NCI-H526 (cell line): ENCODE measurements around the gene LRTM2.

Source experiments
- DNase-seq, 2 experiments: peaks; one replicate each; lab custom pipeline; 2025; lab: John Stamatoyannopoulos, UW

LRTM2 gene

DNA sequence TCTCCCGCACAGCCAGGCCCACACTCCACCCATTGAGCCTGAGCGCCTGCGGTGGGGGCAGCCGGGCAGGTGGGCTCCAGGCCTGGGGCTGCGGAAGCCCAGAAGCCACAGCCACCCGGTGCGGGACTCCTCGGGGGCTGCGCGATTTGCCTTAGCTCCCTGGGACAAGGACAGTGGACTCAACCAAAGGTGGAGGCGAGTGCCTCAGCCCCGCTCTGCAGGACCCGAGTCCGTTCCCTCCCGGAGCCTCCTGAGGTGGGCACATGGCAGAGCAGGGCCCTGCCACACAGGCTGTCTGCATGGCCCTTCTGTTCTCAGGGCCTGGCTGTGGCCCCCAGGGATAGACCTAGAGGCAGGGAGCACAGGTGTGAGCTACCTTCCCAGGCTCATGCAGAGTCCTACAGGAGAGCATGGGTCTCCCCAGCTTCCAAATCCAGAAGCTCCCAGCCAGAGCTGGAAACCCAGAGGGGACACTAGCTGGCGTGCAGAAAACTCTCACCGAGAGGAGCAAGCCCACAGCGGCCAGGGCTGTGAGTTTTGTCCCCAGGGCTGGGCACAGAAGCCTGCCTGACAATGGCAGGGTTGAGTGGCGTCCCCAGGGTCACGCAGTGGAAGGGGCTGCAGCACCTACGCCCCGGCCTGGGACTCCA is 22.2 kb upstream of the LRTM2 start:
- DNase-seq = no peak

DNA sequence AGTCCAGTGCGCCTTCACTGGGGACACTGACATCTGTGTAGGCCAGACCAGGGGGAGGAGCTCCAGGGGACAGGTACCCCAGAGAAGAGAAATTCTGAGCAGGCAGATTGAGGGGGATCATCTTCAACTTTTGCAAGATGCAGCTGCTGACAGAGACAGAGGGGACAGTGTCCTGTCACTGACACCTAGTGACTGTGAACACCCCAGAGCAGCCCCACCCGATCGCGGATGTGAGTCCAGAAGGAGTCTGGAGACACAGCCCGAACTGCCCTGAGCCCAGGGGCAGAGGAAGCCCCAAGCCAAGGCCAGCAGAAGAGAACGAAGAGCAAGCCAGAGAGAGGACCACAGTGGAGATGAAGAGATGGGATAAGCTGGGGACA is 21.7 kb upstream of the LRTM2 start:
- DNase-seq = no peak

DNA sequence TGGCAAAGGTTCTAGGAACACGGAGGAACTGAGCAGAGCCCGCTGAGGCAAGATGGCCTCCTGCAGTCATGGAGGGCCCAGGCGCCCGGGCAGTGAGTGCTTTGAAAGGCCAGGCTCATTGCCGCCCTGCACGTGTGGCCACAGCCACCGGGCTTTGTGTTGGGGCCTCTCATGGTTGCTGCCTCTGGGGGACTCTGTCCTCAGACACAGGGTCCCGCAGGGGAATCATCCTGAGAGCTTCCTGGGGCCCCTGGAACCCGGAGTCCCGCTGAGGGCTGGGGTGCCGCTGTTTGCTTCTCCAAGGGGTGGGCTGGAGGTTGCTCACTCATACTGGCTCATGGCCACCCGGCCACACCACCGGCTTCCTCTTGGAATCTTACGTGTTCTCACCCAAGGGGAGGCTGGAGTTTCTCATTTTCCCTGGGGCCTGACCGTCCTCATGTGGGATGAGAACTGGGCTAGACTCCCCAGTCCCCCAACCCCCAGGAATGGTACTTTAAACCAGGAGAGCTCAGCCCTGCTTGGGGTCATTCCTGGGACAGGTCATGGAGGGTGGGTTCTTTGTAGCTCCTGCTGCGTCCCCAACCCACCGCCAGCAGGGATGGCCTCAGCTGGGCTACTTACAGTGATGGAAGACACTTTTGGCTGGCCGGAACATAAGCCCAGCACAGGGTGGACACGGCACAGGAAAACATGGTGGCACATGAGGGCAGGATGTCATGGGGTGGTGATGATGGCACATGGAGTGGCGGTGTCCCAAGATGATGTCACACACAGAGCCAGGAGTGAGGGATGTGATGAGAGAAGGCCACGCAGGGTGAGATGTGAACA is 21.1 kb upstream of the LRTM2 start:
- DNase-seq = no peak

DNA sequence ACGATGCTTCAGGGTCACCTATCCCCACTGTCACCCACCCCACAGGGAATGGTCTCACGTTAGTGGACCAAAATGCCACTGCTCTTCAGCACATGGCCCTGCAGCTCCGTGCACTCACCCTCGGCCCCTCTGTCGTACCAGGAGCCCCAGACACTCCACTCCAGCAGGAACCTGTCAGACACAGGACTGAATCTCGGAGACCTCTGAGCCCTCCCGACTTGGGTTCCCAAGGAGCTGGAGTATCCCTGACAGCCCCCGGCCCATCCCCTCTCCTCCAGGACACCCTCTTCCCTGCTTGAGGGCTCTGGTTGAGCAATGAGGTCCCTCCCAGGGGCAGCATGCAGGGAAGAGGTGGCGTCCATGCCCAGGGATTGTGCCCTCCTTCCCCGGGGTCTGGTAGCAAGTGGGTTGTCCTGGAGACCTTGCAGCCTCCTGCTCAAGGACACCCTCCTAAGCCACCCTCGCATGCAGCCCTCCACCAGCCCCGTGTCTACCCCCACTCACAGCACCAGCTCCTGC is 20.4 kb upstream of the LRTM2 start:
- no peak for DNase-seq

DNA sequence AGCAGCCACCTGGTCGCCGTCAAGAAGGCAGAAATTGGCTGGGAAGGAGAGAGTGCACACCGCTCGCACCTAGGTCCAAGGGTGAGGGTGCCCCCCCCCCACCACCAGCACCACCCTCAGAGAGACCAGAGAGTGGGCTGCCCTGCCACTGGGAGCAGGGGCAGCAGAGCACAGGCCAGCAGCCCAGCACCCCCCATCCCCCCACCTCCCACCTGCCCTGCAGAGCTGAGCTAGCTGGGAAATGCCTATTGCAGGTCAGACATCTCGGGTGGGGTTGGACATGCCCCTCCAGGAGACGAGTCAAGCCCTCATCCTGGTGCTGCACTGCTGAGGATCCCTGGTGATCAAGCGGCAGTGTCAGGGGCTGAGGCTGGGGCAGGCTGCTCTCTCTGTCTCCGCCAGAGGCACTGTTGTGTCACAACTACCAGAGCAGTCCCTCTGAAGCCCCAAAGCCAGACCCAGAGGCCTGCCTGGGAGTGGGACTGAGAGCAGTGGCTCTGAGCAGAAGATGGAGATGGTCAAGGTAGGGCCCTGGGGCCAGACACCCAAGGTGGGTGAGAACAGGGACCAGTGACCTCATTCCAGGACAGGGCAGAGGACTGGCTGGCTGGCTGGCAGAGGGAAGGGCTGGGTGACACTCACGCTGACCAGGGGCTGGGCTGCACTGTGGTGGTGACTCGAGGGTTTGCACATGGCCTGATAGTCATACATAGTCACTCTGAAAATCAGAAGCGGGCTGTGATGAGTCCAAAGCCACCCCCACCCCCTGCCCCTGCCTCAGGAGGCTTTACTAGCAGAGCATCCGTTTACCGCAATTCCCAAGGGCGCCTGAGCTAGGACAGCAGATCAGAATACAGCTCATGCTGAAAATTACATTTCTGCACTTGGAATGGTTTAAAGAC is 19.7 kb upstream of the LRTM2 start:
- DNase-seq = peak; percentile 72 to 88

DNA sequence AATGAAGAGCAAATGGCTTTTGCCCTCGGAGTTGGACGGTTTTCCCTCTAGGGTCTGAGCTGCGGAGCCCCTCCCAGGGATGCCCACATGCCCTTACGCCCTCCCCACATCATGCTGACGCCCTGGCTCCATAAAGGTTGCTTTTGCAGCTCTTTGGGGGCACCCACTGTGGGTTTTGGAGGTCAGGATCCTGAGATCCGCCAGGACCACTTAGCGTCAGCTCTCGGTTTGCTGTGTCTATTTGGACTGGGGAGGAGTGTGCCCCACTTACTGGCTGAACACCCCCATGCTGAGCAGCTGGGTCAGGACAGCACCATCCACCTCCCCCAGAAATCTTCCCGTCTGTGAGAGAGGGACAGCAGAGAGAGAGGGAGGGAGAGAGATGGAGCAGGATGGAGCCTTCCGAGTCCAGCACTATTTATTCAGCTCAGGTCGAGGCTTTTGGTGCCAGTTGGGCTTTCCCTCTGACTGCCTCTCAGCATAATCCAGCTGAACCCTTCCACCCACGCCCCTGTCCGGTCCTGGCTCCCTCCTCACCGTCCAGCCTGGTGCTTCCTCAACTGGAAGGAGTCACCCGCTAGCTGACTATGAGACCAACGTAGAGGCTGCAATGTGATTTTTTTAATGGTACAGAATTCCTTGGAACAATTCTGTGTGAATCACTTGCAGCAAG is 18.9 kb upstream of the LRTM2 start:
- DNase-seq = no peak

DNA sequence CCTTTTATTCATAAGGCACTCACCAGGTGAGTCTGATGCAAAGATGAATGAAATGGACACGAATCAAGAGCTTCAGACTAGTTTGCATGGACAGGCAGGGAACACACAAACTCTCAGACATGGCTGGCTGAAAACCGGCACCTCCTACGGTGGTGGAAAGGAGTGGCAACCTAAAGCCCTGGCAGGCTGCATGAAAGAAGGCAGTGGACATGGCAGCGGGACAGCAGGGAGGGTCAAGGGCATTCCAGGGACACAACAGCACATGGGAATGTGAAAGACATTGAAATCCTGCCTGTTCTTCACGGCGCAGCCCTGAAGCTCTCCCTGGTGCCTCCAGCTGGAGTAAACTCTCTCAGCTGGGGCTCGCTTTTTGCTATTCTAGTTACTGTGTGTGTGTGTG is 16.6 kb upstream of the LRTM2 start:
- DNase-seq = peak; percentile 22 to 64

DNA sequence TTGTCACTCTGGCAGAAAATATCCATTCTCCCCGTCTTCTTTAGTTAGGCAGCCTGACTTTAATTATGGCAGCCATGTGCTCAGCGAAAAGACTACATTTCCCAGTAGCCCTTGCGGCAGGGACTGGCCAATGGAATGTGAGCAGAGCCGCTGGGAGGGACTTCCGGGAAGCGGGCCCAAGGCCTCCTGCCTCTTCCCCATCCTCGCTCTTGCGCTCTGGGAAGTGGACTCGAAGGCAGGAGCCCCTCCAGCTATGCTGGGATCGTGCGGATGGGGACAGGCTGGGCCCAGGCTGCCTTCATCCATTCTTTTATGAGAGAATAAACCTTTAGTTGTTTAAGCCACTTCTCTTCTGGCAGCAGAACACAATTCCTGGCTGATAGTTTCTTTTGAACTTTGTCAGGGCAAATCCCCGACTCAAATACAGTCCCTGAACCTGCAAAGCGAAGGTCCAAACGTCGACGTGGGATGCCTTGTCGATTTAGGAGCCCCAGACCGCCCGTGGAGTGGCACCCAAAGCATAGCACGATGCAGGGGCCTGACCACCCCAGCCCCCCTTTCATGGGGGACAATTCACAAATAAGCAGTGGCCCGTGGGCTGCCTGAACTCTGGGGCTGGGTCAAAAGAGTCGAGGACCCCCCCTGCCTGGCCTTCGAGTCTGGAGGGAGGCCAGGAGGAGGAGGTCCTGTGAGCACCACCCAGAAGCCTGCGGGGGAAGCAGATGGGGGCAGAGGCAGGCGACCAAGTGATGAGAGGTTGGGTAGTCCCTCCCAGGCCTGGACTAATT is 15.6 kb upstream of the LRTM2 start:
- DNase-seq = peak; percentile 80 to 95

DNA sequence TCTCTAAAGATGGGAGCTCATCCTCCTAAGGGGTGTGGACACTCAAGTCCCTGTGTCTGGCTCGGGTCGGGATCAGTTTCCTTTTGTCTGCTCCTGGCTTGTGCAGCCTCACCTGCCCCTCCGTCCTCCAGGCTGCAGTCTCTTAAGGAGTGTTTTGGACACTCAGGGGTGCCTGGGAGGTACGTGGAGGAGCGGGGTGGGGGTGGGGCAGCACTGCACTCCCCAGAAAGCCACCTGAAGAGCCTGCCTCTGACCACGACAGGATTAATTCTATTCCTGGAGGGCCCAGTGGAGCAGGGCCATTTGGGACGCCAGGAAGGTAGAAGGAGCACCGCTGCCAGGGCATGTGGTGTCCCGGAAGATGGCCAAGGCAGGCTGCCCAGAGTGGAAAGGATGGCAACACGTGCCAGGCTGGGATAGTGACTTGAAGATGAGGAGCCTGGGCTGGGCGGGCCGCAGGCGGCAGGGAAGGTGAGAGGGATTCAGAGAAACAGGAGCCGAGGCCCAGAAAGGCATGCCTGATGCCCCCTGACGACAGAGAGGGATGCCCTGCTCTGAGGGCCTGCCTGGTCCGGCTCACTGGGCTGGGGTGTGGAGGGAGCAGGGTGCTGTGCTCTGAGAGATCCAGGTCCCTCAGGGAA is 14.8 kb upstream of the LRTM2 start:
- DNase-seq = no peak

DNA sequence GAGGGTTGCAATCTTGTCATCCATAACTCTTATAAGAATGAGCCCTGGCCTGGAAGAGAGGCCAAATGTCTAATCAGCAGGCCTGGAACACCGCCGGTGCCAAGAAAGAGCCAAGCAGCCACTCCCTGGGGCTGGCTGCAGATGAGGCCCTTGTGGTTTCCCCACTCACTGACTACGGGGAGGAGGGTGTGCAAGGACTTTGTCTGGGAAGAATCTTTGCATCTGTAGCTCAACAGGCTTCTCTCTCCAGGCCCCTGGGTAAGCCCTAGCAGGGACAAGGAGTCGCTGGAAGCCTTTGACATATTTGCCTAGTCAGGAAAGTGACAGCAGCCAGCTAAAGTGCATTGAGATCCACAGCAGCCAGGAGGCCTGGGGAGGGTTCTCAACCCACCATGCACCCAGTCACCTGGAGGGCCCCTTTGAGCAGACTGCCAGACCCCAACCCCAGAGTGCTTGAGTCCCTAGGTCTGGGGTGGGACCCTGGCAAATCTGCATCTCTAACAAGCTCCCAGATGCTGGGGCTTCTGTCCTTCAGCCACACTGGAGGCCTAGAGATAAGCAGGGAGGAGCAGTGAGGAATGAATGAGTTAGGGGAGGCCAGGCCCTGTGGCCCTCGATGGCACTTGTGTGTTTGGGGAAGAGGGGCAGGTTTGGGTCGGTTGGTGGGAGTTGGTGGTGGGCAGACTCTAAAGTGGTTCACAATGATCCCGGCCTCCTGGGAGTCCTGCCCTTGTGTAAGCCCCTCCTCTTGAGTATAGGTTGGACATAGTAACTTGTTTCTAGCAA is 13.9 kb upstream of the LRTM2 start:
- DNase-seq = no peak

DNA sequence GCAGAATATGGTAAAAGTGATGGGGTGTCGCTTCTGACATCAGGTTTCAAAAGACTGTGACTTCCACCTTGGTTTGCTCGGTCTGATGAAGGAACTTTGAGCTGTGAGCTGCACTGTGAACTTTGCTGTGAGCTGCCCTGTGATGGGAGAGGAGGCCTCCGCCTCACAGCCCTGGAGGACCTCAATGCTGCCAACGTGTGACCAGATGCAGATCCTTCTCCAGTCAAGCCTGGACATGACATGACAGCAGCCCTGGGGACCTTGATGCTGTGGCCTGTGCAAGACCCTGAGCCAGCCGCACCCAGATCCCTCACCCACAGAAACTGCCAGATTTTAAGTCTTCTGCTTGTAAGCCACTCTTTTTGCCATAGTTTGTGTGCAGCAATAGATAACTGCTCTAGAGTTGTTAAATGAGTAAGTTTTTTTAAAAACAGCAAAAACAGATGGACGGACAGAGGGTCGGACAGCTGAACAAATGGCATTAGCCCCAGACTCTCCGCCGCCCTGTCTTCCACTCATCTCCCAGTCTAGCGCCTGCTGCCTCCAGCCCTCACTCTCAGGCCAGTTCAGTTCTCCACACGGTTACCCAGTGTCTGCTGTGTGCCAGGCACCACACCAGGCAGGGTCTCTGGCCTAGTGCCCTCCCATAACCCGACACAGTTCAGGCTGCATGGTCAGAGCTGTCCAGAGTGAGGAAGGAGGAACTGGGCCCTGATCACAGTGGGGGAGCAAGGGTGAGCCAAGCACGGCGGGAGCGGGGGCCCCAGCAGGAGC is 13.1 kb upstream of the LRTM2 start:
- DNase-seq = no peak

DNA sequence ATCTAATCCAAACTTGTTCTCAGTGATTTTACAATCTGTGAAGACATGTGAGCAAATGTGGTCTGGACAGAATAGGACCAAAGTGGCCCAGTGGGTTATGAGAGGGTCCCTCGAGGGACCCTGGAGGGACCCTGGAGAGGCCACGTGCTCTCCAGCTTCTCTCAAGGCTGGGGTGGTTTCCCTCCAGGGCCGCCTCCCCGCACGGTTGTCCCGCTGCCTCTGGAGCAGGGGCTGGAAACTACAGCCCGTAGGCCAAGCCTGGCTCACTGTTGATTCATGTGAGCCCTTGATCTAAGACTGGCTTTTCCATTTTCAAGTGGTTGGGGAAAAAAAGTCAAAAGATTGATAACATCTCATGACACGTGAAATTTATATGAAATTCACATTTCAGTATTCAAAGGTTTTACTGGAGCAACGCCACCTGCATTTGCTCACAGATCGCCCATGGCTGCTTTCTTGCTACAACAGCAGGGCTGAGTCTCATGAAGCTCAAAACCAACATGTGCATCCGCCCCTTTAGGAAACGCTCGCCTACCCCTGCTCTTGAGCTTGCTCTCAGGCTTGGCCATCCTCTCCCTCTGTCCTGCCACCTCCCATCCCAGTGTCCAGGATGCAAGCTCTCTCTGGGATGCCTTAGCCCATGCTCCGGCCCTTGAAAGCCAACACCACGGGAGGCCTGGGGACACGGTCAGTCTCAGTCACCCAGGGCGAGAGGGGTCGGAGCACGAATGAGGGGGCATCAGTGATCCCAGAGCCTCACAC is 12.1 kb upstream of the LRTM2 start:
- no peak for DNase-seq

DNA sequence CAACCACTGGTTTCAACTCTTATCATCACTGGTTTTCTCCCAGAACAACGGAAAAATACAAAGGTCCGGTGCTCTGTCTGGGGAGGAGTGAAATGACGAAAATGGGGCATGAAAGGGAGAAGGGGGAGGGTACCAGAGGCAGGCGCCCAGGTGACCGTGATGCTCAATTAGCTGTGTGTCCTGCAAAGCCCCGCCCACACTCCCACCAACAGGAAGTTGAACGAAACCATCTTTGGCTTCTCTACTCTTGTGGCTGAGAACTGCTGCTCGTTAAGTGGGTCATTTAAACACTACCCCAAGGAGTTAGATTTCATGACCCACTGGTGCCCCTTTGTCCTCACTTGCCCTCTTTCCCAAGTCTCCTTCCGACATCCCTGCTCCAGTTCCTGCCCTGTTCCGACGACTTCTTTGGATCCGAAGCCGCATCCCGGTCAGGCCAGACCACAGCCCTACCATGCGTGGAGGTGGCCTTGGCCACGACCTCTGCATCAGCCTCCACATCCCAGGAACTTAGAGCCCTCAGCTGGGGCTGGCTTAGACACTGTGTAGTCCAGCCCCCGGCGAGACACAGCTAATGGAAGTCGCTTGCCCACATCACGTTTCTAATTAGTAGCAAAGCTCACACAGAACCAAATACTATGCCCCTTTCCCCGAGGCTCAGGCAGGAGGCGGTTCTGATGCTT is 11.4 kb upstream of the LRTM2 start:
- no peak for DNase-seq

DNA sequence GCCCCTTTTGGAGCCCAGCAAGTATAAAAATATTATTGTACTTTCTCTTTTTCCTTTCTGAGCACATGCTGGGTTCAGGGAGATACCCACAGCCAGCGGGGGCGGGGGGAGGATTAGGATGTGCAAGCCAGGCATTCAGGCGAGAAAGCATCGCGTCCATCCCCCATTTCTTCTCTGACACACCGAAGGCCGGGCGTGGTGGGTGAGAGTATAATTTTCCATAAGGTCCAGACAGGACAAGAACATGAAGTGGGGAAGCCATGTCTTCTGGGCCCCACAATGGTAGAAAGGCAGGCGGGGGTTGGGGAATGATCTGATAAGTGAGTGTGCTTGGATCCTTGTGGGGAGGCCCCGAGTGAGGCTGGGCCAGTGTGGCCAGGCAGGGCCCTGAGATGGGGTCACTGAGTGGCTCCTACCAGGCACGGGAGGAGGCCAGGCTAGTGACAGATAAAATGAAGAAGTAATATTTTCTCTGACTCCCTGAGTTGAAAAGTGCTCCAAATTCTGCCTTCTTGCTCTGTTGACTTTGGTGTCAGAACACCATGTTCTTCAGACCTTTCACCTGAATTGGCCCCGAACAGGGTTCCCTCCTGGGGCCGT is 10.7 kb upstream of the LRTM2 start:
- DNase-seq = no peak

DNA sequence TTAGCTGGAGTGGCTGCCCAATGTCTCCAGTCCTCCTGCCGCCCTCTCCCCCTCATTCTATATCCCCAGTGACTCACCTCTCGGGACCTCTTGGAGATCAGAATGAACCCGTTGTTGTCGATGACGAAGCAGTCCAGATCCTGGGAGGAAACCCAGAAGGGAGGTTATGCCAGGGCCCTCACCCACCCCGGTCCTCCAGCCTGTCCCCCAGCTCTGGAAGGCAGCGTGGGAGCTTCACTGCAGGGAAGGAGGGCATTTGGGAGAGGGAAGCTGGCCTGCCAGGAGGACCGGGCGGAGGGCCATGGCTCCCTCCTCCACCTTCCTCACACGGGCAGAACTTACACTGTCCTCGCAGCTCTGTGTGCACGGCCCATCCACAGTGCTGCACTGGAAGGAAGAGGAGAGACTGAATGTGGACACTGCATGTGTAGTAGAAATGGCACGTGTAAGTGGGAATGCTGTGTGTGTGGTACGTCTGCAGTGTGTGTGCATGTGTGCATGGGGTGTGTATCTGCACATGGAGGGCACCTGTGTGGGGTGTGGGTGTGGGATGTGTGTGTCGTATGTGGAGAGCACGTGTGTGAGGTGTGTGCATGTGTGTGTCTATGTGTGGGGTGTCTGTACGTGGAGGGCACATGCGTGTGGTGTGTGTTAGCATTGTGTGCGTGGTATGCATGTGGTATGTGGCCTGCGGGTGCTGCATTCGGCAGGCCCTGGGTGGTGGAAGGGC is 10.0 kb upstream of the LRTM2 start:
- no peak for DNase-seq

DNA sequence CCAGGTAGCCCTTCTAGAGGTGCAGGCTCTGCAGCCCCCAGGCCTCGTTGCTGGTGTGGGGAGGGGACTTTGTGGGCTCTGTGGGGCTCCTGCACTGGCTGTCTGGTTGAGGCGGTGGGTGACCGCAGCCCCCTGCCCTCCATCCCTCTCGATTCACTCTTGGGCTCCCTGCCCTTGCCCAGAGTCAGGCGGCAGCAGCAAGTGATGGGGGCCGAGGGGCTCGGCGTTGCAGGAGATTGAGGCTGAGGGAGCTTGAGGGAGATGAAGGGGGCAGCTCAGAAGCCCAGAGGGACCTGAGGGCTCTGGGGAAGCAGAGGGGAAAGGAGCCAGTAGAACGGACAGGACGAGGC is 9.5 kb upstream of the LRTM2 start:
- no peak for DNase-seq
